ACC112 (cell line): ENCODE measurements around the gene GDE1.

Source experiments
- H2AFZ ChIP-seq: fragments of 200-600 bp; sonication (generic); one replicate; pipeline ENCODE4 v1.6.0; 2017; ENCODE audit warnings: antibody characterized with exemption, low read length; ENCODE audit not compliant: unreplicated experiment
- H3K27ac ChIP-seq: fragments of 200-600 bp; sonication (generic); 2 replicates; pipeline ENCODE4 v1.5.1; 2014; ENCODE audit warnings: low read depth, mild to moderate bottlenecking, antibody characterized with exemption, low read length, moderate library complexity
- H3K27me3 ChIP-seq: fragments of 200-600 bp; sonication (generic); 2 replicates; pipeline ENCODE4 v1.6.1; 2014; ENCODE audit warnings: mild to moderate bottlenecking, antibody characterized with exemption, low read length, moderate library complexity, mixed read lengths; ENCODE audit not compliant: insufficient read depth
- H3K36me3 ChIP-seq: fragments of 200-600 bp; sonication (generic); 2 replicates; pipeline ENCODE4 v1.6.1; 2016; ENCODE audit warnings: mild to moderate bottlenecking, antibody characterized with exemption, low read length, moderate library complexity, mixed read lengths; ENCODE audit not compliant: insufficient read depth
- H3K4me1 ChIP-seq: fragments of 200-600 bp; sonication (generic); one replicate; pipeline ENCODE4 v1.6.1; 2016; ENCODE audit warnings: low read length, mixed read lengths; ENCODE audit not compliant: insufficient read depth, unreplicated experiment, control insufficient read depth
- H3K4me3 ChIP-seq: fragments of 200-600 bp; sonication (generic); 2 replicates; pipeline ENCODE4 v1.5.1; 2014; ENCODE audit warnings: mild to moderate bottlenecking, low read depth, low read length
- H3K79me2 ChIP-seq: fragments of 200-600 bp; sonication (generic); one replicate; pipeline ENCODE4 v1.6.0; 2016; ENCODE audit warnings: low read length; ENCODE audit not compliant: control insufficient read depth, unreplicated experiment, insufficient read depth

The GDE1 gene

GRCh38 chr16:19507867-19508266 lies 14.0 kb downstream of the GDE1 start:
- H3K36me3 ChIP-seq, result peaks cover 25% of the 10 kb centered on the region
- no peaks in the 10 kb centered on the region for H3K79me2 ChIP-seq
- H3K4me1 ChIP-seq, result peaks cover 6% of the 10 kb centered on the region
- H2AFZ ChIP-seq, result no peak overlapping the region
- no peak overlapping the region for H3K27ac ChIP-seq
- H3K4me3 ChIP-seq, result no peak overlapping the region
- H3K27me3 ChIP-seq, result no peaks in the 10 kb centered on the region

- Histone ChIP-seq H3K79me2 (no peaks in the 10 kb centered on the region), H3K4me3 (no peak overlapping the region), H3K27me3 (no peaks in the 10 kb centered on the region), H3K4me1 (peaks cover 6% of the 10 kb centered on the region), H3K36me3 (peaks cover 28% of the 10 kb centered on the region), H3K27ac (no peak overlapping the region), H2AFZ (no peak overlapping the region)
These were observed 14.9 kb downstream of the GDE1 start for GRCh38 chr16:19506965-19507364.

GRCh38 chr16:19505600-19506303 lies 16.1 kb downstream of the GDE1 start:
- H3K79me2 ChIP-seq, result no peaks in the 10 kb centered on the region
- H2AFZ ChIP-seq, result no peak overlapping the region
- peaks cover 6% of the 10 kb centered on the region for H3K4me1 ChIP-seq
- no peak overlapping the region for H3K27ac ChIP-seq
- no peaks in the 10 kb centered on the region for H3K27me3 ChIP-seq
- peaks cover 32% of the 10 kb centered on the region for H3K36me3 ChIP-seq
- no peak overlapping the region for H3K4me3 ChIP-seq

- no peak overlapping the region for H3K4me3 ChIP-seq
- peaks cover 6% of the 10 kb centered on the region for H3K4me1 ChIP-seq
- no peaks in the 10 kb centered on the region for H3K27me3 ChIP-seq
- no peaks in the 10 kb centered on the region for H3K79me2 ChIP-seq
- H3K36me3 ChIP-seq, result peaks cover 26% of the 10 kb centered on the region
- H3K27ac ChIP-seq, result no peak overlapping the region
- H2AFZ ChIP-seq, result no peak overlapping the region
These were observed 18.3 kb downstream of the GDE1 start for GRCh38 chr16:19503461-19504075.

GRCh38 chr16:19502395-19503131 lies 19.3 kb downstream of the GDE1 start:
- Histone ChIP-seq H3K4me1 (peaks cover 6% of the 10 kb centered on the region), H3K27me3 (no peaks in the 10 kb centered on the region), H3K36me3 (peaks cover 26% of the 10 kb centered on the region), H3K4me3 (no peak overlapping the region), H2AFZ (no peak overlapping the region), H3K27ac (no peak overlapping the region), H3K79me2 (no peaks in the 10 kb centered on the region)

- no peaks in the 10 kb centered on the region for H3K27me3 ChIP-seq
- H3K4me1 ChIP-seq, result no peaks in the 10 kb centered on the region
- no peak overlapping the region for H2AFZ ChIP-seq
- H3K79me2 ChIP-seq, result no peaks in the 10 kb centered on the region
- H3K36me3 ChIP-seq, result peaks cover 20% of the 10 kb centered on the region
- no peak overlapping the region for H3K27ac ChIP-seq
- no peak overlapping the region for H3K4me3 ChIP-seq
These were observed 22.4 kb downstream of the GDE1 start for GRCh38 chr16:19499481-19499880.

GRCh38 chr16:19499006-19499405 lies 22.9 kb downstream of the GDE1 start:
- no peaks in the 10 kb centered on the region for H3K4me1 ChIP-seq
- no peak overlapping the region for H2AFZ ChIP-seq
- no peak overlapping the region for H3K4me3 ChIP-seq

GRCh38 chr16:19497176-19497575 lies 24.7 kb downstream of the GDE1 start:
- Histone ChIP-seq H3K4me3 (no peak overlapping the region), H3K4me1 (no peaks in the 10 kb centered on the region), H3K27me3 (no peaks in the 10 kb centered on the region; the same call in 1 of the 2 replicates), H2AFZ (no peak overlapping the region), H3K36me3 (peaks cover 6% of the 10 kb centered on the region), H3K79me2 (no peaks in the 10 kb centered on the region), H3K27ac (no peak overlapping the region)

More at GRCh38 chr16:19499006-19499405, 22.9 kb downstream of the GDE1 start:
- H3K27ac ChIP-seq, result no peak overlapping the region
- peaks cover 16% of the 10 kb centered on the region for H3K36me3 ChIP-seq
- H3K27me3 ChIP-seq, result no peaks in the 10 kb centered on the region
- no peaks in the 10 kb centered on the region for H3K79me2 ChIP-seq

GRCh38 chr16:19490619-19491018 lies 31.3 kb downstream of the GDE1 start:
- H3K27me3 ChIP-seq, result peaks cover 8% of the 10 kb centered on the region
- H3K4me1 ChIP-seq, result no peaks in the 10 kb centered on the region
- H3K36me3 ChIP-seq, result no peaks in the 10 kb centered on the region
- no peak overlapping the region for H2AFZ ChIP-seq
- no peak overlapping the region for H3K4me3 ChIP-seq
- H3K27ac ChIP-seq, result no peak overlapping the region
- no peaks in the 10 kb centered on the region for H3K79me2 ChIP-seq

- H3K4me1 ChIP-seq, result no peaks in the 10 kb centered on the region
- H3K27ac ChIP-seq, result no peak overlapping the region
- H3K4me3 ChIP-seq, result no peak overlapping the region
- peaks cover 8% of the 10 kb centered on the region for H3K27me3 ChIP-seq
- no peaks in the 10 kb centered on the region for H3K36me3 ChIP-seq
- no peak overlapping the region for H2AFZ ChIP-seq
- no peaks in the 10 kb centered on the region for H3K79me2 ChIP-seq
These were observed 33.7 kb downstream of the GDE1 start for GRCh38 chr16:19488213-19488640.
